Measurements from ENCODE around the gene DIDO1.

Gene DIDO1

DNA sequence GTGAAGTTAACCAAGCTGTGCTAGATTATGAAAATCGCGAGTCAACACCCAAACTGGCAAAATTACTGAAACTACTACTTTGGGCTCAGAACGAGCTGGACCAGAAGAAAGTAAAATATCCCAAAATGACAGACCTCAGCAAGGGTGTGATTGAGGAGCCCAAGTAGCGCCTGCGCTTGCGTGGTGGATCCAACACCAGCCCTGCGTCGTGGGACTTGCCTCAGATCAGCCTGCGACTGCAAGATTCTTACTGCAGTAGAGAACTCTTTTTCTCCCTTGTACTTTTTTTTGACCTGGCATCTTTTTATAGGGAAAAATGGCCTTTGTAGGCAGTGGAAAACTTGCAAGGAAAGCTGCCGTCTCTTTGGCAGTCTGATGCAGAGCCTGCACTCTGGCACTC is 18.4 kb upstream of the DIDO1 start:
- Histone ChIP-seq H3K4me1 (peaks cover 11% of the 10 kb centered on the region), H3K36me3 (peaks cover 75% of the 10 kb centered on the region), H3K9me3 (no peaks in the 10 kb centered on the region), H3K4me3 (ENCODE audit: low read depth, low read length) (no peak overlapping the region), H3K27me3 (no peaks in the 10 kb centered on the region)
- no peak for TF ChIP-seq CTCF (IDR thresholded peaks at IDR 0.05; ENCODE audit: low read depth, low read length)
- no peak for DNase-seq

DNA sequence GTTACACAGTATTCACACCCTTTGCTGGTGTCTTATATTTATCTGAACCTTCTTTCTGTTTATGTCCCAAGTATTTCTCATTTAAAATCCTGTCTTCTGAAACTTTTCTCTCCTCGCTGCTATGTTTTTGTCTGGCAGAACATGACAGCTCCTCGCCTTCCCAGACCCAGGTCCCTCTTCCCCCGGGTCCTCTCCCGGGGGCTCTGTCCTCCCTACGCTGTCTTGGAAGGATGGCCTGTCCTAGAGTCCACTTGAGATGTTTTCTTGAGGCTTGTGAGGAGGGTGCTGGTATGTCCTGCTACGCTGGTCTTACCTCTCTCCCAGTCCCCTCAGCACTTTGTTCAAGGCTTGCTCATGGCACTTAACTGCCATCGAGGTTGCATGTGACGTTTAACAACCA is 17.9 kb upstream of the DIDO1 start:
- Histone ChIP-seq H3K4me3 (ENCODE audit: low read depth, low read length) (no peak overlapping the region), H3K4me1 (peaks cover 11% of the 10 kb centered on the region), H3K36me3 (peaks cover 71% of the 10 kb centered on the region), H3K27me3 (no peaks in the 10 kb centered on the region), H3K9me3 (no peaks in the 10 kb centered on the region)
- no peak for TF ChIP-seq CTCF (IDR thresholded peaks at IDR 0.05; ENCODE audit: low read depth, low read length)
- DNase-seq: no peak

GRCh38 chr20:62943396-62943795 is 17.1 kb upstream of the DIDO1 start:
- Histone ChIP-seq H3K9me3 (no peaks in the 10 kb centered on the region), H3K36me3 (peaks cover 66% of the 10 kb centered on the region), H3K4me1 (peaks cover 11% of the 10 kb centered on the region), H3K4me3 (ENCODE audit: low read depth, low read length) (no peak overlapping the region), H3K27me3 (no peaks in the 10 kb centered on the region)
- TF ChIP-seq CTCF (IDR thresholded peaks at IDR 0.05; ENCODE audit: low read depth, low read length): no peak
- DNase-seq: no peak

DNA sequence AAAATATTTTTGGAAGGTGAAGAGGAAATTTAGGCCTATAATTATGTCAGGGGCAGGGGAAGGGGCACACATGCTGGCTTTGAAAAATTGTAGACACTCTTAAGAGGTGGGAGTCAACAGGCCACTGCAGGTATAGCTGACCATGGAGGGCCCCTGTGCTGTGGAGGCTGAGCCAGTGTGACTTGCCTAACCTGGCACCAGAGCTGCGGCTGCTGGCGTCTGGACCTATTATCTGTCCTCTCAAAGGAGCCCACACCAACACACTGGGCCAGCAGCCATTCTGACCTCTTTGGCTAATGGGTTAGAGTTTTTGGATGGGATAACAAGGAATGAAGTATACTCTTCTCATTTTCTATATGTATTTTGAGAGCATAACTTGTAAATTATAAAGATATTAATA is 16.2 kb upstream of the DIDO1 start:
- DNase-seq: no peak
- H3K27me3 ChIP-seq: no peaks in the 10 kb centered on the region
- peaks cover 58% of the 10 kb centered on the region for H3K36me3 ChIP-seq
- peaks cover 10% of the 10 kb centered on the region for H3K4me1 ChIP-seq
- no peak overlapping the region for H3K4me3 ChIP-seq (ENCODE audit: low read depth, low read length)
- TF ChIP-seq CTCF (IDR thresholded peaks at IDR 0.05; ENCODE audit: low read depth, low read length): no peak
- H3K9me3 ChIP-seq: no peaks in the 10 kb centered on the region

DNA sequence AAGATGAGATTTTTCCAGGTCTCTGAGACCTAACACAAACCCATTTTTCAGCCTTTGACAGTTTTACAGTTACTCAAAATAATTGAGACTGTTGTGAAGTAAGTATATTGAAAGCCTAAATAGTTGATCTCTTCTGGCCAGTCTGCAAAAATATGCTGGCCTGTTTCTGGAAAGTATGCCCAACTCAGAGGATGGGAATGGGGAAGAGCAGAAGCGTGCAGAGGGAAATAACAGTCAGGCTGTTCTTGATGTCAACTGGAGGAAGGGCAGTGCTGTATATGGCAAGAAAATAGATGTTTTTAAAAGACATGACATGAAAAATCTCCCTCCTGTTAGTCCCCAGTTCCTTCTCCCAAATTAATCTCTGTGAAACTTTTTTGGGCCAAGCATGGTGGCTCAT is 15.5 kb upstream of the DIDO1 start:
- Histone ChIP-seq H3K4me1 (peaks cover 4% of the 10 kb centered on the region), H3K4me3 (ENCODE audit: low read depth, low read length) (no peak overlapping the region), H3K36me3 (peaks cover 54% of the 10 kb centered on the region), H3K27me3 (no peaks in the 10 kb centered on the region), H3K9me3 (no peaks in the 10 kb centered on the region)
- DNase-seq: no peak
- no peak for TF ChIP-seq CTCF (IDR thresholded peaks at IDR 0.05; ENCODE audit: low read depth, low read length)

DNA sequence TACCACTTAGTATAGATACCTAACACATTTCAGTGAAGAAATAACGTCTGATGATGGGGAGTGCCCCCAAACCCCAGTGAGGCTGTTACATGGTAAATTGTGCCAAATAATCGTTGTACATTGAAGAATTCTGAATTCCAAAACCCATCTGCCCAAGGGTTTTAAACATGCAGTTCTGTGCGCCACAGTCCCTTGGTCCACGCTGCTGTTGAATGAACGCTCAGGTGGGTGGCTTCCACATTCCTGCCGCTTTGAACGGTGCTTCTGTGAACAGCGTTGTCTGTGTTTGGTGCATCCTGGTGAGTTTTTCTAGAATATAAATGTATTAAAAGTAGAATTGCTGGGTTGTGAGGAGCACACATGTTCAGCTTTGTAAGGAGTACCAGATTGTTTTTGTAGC is 14.6 kb upstream of the DIDO1 start:
- H3K27me3 ChIP-seq: no peaks in the 10 kb centered on the region
- TF ChIP-seq CTCF (IDR thresholded peaks at IDR 0.05; ENCODE audit: low read depth, low read length): no peak
- no peaks in the 10 kb centered on the region for H3K4me1 ChIP-seq
- H3K36me3 ChIP-seq: peaks cover 54% of the 10 kb centered on the region
- H3K4me3 ChIP-seq (ENCODE audit: low read depth, low read length): no peak overlapping the region
- no peaks in the 10 kb centered on the region for H3K9me3 ChIP-seq
- DNase-seq: no peak

Measured in BE2C (cell line).